HCT116 (cell line): Measurements from ENCODE around the gene KCNIP4.

Experiments
- CBX3 ChIP-seq: IDR thresholded peaks from 2 replicates; pipeline ENCODE4 v1.6.1; 2012; ENCODE audit warnings: low read depth
- CEBPB ChIP-seq: IDR thresholded peaks from 2 replicates; pipeline ENCODE4 v1.6.1; 2012; ENCODE audit warnings: low read depth
- CTCF ChIP-seq, 3 experiments: fragments of 200-600 bp in 1 of 3; sonication (generic) in 1 of 3; IDR thresholded peaks in 2 of 3; conservative IDR thresholded peaks in 1 of 3; 2 replicates each; pipeline ENCODE4 v1.5.1; 2012 to 2017; ENCODE audit warnings: low read depth in 2 of 3, low read length in 2 of 3, antibody characterized with exemption in 1 of 3, borderline replicate concordance in 1 of 3, control low read depth in 1 of 3, mild to moderate bottlenecking in 1 of 3, mixed read lengths in 1 of 3, mixed run types in 1 of 3, moderate library complexity in 1 of 3; ENCODE audit not compliant: insufficient read depth in 1 of 3
- EZH2phosphoT487 ChIP-seq: fragments of 200-600 bp; IDR thresholded peaks from 2 replicates; pipeline ENCODE4 v1.6.1; 2018; ENCODE audit warnings: antibody characterized with exemption, borderline replicate concordance
- JUND ChIP-seq: IDR thresholded peaks from 2 replicates; pipeline ENCODE4 v1.6.1; 2012
- POLR2A ChIP-seq: IDR thresholded peaks from 2 replicates; pipeline ENCODE4 v1.7.0; 2011; ENCODE audit warnings: borderline replicate concordance; ENCODE audit not compliant: insufficient read depth, insufficient read length; ENCODE audit errors: extremely low read depth
- POLR2AphosphoS5 ChIP-seq: IDR thresholded peaks from 2 replicates; pipeline ENCODE4 v1.6.1; 2011; ENCODE audit warnings: mild to moderate bottlenecking, low read depth, low read length, moderate library complexity
- RAD21 ChIP-seq: IDR thresholded peaks from 2 replicates; pipeline ENCODE4 v1.6.1; 2012; ENCODE audit warnings: low read depth, mild to moderate bottlenecking
- ZNF274 ChIP-seq: fragments of 200-500 bp; sonication (Bioruptor generic); IDR thresholded peaks from 2 replicates; pipeline ENCODE4 v1.6.1; 2014; ENCODE audit warnings: mild to moderate bottlenecking, low read depth, low read length, inconsistent platforms

GRCh38 chr4:21198683-21199082, 749.9 kb downstream of the KCNIP4 start:
- TF ChIP-seq POLR2AphosphoS5 (no peak), CTCF (IDR thresholded peaks at IDR 0.05 in 2 of 3, conservative IDR thresholded peaks at IDR 0.05 in 1 of 3; ENCODE audit: borderline replicate concordance in 1 of 3, insufficient read depth in 1 of 3, low read depth in 2 of 3, low read length in 2 of 3) (no peak), POLR2A (no peak), CBX3 (no peak), RAD21 (no peak), EZH2phosphoT487 (no peak), ZNF274 (no peak), CEBPB (no peak), JUND (no peak)
